NCI-H1092 (cell line): ENCODE measurements around the gene KCNK4.
A peak's percentile ranks its signal among the peaks of the same experiment; 100 is the strongest.

Experiments
- DNase-seq: peaks from one replicate; lab custom pipeline; 2025; lab: John Stamatoyannopoulos, UW

KCNK4 gene

DNA sequence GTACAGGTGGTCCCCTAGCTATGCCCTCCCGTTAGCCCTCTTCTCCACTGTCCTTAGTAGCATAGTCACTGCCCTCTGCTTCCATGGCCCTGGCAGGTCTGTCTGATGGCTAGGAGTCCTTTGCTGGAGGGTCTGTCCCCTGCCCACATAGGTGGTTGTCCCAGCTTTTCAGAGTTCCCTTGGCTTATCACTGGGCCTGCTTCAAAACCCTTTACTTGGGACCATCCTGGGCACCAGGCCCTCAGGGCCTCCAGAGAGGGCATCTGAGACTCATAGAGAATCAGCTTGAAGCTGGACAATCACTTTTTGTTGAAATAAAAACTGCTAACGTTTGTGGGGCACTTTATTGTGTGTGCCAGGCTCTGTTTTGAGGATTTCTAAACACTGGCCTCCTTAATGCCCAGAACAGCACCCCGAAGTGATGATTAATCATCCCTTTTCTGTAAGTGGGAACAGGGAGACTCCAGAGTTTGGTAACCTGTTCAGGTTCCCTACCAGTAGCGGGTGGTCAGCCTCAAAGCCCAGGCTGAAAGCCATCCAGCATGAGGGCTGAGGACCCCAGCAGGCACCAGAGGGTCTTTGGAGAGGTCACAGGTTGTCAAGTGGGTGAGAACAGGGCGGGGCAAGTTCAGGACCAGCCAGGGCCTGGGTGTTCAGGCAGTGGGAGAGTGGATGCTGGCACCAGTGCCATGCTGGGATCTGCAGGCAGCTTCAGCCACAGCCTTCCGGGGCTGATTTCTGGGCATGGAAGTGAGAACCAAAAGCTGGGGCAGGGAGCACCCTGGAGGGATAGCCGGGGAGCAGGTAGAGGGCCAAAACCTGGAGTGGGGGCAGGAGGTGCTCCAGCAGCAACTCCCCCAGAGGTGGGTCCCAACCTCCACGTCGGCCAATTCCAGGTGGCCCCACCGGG, 495 bp upstream of the KCNK4 start:
- DNase-seq = no peak

DNA sequence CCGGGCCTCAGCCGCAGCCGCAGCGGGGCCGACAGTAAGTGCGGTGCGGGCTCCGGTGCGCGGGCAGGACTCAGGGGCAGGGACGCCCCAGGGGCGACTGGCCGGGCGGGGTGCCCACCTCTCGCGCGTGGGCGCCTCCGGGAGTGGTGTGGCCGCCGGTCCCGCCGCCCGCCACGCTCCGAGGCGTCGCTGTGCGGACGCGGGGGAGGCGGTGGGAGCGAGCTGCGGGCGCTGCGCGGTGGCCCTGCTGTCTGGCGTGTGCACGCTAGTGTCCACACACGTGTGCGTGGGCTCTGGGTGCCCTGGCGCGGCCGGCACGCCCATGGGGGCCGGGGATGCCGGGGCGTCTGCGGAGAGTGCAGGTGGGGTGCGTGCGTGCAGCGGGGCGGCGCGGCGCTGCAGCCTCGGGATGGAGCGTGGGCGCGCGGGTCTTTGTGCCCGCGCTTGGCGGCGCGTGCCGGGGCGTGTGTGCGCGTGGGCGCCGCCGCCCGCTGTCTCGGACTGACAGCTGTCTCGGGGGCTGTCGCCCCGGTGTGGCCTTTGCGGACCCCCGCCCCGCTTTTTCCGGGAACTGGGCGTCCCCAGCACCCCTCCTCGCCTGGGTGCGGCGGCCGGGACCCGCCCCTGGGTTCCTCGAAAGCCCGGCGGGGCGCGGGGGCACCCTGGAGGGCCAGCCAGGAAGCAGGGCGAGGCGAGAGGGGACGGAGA, 804 bp downstream of the KCNK4 start:
- DNase-seq = no peak

DNA sequence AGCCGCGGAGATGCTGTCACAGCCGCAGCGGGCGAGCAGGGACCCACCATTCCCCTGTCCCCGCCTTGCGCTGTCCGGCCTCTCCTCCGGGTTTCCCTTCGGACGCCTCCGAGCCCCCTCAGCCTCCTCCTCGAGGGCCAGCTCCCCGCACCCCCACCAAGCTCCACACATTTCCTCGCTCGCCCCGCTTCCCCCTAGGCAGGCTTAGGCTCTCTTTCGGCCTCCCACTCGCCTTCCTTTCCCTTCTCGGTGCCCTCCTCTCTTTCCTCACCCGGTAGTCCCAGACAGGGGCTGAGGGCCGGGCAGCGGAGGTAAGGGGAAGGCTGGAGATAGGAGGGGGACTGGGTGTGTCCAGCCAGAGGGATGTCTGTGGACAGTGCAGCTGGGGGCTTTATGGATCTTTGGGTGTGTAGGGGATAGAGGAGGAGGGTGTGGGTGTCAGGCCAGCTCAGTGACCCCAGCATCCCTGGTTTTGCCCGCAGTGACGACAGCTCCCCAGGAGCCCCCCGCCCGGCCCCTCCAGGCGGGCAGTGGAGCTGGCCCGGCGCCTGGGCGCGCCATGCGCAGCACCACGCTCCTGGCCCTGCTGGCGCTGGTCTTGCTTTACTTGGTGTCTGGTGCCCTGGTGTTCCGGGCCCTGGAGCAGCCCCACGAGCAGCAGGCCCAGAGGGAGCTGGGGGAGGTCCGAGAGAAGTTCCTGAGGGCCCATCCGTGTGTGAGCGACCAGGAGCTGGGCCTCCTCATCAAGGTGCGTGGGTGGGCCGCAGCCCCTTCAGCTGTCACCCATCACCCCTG, 1.6 kb downstream of the KCNK4 start:
- no peak for DNase-seq

DNA sequence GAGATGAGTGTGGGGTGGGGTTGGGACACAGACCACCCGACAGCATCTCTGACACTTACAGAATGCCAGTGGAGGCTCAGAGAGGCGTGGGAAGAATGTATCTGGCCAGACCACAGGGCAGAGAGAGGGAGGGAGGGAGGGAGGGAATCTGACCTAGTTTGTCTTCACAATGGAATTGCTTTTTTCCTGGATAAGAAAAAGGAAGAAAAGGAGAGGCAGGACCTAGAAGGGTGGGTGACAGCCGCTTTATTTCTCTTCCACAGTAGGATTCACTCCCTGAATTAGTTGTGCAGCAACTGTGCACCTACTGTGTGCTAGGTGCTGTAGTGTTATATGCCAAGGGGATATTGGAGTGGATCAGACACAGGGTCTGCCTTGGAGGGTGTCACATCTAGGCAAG, 3.7 kb downstream of the KCNK4 start:
- no peak for DNase-seq

GRCh38 chr11:64295760-64296159, 4.7 kb downstream of the KCNK4 start:
- no peak for DNase-seq

DNA sequence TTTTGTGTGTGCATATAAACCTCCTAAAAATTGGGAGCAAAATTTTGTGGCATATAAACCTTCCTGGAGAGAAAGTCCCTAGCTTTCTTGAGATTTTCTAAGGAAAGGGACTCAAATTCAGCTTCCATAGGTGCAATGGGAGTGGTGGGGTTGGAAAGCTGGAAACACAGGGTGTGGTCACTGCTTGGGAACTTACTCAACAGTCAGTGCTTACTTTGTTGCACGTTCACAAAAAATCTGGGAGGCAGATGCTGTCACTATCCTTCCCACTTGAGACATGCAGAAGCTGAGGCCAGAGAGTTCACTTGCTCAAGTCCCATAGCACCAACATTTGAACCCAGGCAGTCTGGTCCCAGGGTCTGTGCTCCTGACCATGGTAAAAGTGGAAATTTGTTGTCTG, 5.1 kb downstream of the KCNK4 start:
- no peak for DNase-seq

DNA sequence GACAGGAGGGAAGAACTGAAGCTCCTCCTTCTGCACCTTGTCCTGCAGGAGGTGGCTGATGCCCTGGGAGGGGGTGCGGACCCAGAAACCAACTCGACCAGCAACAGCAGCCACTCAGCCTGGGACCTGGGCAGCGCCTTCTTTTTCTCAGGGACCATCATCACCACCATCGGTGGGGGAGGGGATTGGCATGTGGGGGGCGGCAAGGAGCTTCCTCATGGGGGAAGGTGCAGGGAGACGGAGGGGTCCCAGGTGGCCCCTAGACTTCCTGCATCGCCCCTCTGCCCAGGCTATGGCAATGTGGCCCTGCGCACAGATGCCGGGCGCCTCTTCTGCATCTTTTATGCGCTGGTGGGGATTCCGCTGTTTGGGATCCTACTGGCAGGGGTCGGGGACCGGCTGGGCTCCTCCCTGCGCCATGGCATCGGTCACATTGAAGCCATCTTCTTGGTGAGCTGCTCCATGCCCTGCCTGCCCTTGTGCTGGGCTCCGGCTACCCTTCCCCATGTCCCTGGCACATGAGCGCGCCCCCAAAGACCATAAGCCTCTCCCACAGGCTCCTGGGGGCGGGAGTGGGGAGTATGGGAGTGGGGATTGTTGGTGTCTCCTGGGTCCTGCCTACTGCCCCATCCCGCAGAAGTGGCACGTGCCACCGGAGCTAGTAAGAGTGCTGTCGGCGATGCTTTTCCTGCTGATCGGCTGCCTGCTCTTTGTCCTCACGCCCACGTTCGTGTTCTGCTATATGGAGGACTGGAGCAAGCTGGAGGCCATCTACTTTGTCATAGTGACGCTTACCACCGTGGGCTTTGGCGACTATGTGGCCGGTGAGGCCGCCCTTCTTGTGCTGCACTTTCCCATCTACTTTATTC, 6.0 kb downstream of the KCNK4 start:
- no peak for DNase-seq

DNA sequence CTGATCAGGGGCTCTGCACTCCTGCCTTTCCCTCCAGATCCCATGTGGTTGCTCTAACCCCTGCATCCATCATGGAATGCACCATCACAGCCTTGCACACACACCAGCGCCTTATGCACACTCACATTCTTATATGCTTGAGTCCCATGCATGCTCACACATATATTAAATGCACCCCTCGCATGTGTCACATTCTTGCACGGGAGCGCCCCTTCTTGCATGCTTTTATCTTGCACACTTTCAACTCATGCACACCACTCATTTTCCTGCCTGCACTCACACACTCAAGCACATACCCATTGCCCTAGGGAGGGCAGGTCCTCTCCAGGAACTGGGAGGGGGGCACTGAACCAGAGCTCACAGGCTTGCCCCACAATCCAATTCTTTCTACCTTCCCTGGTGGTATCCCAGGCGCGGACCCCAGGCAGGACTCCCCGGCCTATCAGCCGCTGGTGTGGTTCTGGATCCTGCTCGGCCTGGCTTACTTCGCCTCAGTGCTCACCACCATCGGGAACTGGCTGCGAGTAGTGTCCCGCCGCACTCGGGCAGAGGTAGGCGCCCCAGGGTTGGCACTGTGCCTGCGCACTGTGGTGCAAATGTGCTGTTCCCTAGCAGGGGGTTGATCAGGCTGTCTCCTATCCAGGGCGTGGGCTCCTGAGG, 6.7 kb downstream of the KCNK4 start:
- no peak for DNase-seq

DNA sequence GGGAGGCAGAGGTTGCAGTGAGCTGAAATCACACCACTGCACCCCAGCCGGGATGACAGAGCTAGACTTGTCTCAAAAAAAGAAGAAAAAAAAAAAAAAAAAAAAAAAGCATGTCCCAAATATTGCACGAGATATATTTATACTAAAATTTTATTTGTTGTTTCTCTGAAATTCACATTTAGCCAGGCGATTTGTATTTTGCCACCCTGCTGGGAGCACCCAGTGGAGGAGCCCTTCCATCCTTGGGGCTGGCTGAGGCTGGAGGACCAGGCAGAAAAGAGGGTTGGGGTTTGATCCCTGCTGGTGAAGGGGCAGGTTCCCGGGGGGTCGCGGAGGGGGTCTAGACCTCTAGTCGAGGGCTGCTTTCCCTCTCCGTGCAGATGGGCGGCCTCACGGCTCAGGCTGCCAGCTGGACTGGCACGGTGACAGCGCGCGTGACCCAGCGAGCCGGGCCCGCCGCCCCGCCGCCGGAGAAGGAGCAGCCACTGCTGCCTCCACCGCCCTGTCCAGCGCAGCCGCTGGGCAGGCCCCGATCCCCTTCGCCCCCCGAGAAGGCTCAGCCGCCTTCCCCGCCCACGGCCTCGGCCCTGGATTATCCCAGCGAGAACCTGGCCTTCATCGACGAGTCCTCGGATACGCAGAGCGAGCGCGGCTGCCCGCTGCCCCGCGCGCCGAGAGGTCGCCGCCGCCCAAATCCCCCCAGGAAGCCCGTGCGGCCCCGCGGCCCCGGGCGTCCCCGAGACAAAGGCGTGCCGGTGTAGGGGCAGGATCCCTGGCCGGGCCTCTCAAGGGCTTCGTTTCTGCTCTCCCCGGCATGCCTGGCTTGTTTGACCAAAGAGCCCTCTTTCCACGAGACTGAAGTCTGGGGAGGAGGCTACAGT, 8.1 kb downstream of the KCNK4 start:
- peak; percentile 36 for DNase-seq

DNA sequence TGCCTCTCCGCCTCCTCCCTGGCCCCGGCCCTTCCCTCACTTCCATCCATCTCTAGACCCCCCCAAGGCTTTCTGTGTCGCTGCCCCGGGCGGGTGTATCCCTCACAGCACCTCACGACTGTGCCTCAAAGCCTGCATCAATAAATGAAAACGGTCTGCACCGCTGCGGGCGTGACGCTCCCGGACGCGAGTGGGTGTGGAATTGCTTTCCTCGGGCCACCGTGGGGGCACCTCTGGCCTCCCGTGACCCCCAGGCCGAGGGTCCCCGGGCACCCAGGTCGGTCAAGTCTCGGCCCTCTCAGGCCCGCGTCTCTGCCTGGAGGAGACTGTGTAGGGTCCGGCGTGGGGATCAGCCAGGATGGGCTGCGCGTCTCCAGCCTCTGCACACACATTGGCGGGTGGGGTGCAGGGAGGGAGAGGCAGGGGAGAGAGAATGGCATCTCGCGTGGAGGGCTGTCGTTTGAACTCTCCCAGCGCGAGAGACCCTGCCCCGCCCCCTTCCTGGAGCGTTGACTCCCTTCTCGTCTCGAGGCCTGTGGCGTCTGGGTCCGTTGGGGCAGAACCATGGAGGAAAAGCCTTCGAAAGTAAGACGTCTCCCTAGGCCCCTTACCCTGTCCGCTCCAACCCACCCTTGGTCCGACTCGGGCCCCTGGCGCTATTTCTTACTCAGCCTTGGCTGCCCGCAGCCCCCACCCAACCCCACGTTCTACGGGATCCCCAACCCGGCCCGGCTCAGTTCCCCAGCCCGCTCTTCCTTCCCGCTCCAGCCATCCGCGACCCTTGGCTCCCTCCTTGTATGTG, 8.9 kb downstream of the KCNK4 start, which contains the start of gene CATSPERZ:
Gene CATSPERZ (plus strand): TSS at position 512 of the 802 bp plus-strand sequence. CDS start 53 bp downstream, at position 565.
- DNase-seq = no peak

DNA sequence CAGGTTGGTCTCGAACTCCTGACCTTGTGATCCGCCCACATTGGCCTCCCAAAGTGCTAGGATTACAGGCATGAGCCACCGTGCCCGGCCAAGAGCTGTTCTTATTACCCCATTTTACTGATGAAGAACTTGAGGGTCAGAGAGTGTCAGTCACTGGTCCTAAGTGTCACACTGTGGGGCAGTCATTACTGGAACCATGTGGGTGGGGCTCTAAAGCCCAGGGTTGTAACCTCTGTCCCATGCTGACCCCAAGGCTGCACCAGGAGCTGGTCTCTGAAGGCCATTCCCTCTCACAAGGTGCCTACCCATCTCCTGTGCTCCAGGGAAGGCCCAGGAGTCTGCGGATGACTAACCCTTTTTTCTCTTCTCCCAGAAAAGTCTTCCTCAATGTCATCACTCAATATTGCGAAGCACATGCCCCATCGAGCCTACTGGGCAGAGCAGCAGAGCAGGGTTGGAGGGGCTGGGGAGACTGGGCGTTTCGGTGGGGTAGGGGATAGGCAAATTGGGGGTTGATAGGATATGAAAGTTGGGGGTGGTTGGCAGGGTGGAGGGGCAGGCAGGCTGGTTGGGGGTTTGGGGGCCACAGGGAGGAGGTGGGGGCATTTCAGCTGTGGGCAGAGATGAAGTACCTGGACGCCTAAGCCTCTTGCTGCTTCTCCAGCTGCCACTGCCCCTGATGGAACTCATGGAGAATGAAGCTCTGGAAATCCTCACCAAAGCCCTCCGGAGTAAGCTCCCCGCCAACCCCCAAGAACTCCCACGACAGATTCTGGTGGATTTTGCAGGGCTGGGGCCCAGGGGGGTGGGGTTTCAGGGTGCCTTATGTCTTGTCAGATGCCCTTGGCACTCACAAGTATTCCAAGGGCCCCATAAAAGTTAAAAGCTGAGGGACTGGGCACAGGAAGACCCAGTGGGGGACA, 12.3 kb downstream of the KCNK4 start:
- DNase-seq = no peak

- no peak for DNase-seq
Observed at GRCh38 chr11:64304032-64304315, 12.9 kb downstream of the KCNK4 start.

DNA sequence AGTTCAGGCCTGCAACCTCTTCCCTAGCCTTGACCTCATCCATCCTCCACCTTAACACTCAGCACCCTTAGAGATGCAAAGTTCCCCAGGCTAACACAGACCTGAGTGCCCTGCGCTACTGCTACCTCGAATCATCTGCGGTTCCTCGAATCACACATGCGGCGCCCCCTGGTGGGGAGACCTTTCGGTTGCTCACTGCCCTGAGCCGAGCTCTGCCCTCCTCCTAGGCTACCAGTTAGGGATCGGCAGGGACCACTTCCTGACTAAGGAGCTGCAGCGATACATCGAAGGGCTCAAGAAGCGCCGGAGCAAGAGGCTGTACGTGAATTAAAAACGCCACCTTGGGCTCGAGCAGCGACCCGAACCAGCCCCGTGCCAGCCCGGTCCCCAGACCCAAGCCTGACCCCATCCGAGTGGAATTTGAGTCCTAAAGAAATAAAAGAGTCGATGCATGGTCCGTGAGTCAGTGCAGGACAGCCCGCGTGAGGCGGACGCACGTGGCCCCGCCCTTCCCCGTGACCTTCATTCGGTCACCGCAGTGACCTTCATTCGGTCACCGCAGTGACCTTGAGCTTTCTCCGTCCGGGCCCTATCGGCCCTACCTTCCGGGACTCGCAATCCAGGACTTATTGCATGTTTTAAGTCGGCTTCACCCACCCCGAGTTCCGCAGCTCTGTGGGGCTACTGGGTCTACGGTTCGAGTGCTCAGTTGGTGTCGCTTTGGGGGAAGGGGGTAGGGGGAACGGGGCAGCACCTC, 13.4 kb downstream of the KCNK4 start:
- DNase-seq = peak; percentile 91

DNA sequence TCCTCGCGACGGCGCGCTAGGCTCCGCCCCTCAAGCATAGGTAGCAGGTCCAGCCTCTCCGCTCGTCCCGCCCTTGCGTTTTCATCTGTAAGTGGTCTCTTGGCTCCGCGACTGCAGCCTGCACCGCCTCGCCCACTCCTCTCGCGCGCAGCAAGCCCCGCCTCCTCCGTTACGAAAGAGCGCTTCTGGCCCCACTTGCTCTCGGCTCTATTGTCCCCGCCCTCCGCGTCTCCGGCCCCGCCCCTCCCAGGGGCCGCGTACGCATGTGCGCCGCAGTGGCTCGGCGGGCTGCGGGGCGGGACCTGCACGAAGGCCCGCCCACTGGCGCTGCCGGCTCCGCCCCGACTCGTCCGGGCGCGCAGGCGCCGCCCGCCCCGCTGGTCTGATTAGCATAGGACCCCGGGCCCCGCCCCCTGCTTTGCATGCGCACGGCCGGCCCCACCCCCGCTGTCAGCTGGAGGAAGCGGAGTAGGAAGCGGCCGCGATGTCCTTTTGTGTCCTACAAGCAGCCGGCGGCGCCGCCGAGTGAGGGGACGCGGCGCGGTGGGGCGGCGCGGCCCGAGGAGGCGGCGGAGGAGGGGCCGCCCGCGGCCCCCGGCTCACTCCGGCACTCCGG, 14.1 kb downstream of the KCNK4 start, which contains the start of gene ESRRA:
Gene ESRRA (plus strand): TSS at position 450 of the 616 bp plus-strand sequence. CDS start 1,656 bp downstream, outside the sequence.
- DNase-seq = peak; percentile 100

DNA sequence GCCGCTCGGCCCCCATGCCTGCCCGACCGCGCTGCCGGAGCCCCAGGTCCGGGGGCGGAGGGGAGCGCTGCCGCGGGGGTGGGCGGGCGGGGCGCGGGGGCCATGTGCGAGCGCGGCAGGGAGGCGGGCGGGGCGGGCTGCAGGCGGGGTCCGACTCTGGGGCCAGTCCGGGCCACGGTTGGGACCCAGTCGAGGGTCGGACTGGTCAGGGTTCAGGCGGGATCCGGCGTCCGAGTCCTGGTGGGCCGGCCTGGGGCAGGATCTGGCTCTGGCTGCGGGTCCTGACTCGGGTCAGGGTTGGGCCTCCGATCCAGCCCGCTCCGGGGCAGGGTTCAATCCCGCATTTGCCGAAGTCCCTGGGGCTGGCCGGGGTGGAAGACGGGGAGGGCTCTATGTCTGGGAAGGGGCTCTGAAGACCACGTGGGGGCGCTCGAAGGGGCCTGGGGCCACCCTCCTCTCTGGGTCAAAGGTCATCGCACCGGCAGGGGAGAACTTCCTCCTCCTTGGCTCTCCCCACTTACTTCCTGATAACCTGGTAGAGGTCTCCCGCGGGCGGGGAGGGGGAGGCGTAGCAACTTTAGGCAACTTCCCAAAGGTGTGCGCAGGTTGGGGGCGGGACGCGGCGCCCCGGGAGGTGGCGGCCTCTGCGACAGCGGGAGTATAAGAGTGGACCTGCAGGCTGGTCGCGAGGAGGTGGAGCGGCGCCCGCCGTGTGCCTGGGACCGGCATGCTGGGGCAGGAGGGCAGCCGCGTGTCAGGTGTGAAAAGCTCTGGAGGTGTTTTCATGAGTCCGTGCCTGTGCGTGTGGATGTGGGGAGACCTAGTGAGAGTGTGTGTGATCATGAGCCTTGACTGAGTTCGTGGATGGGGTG, 14.8 kb downstream of the KCNK4 start:
- DNase-seq = no peak

- DNase-seq = no peak
Observed at GRCh38 chr11:64306563-64306875, 15.4 kb downstream of the KCNK4 start.
